ENCODE data around the gene TRIO. TPM values are rescaled to one million over a fixed set of nuclear protein-coding genes. Genes with fewer than 3 reads are reported as not detected.
A peak's percentile ranks its signal among the peaks of the same experiment; 100 is the strongest.
"Not testable (repeated sequence)": the region's sequence is repeated elsewhere in the genome, so short reads cannot be mapped to it uniquely, and the experiment has no call there.

TRIO gene
- total RNA-seq, 1 experiment from 2014 or later = 68.4 TPM

DNA sequence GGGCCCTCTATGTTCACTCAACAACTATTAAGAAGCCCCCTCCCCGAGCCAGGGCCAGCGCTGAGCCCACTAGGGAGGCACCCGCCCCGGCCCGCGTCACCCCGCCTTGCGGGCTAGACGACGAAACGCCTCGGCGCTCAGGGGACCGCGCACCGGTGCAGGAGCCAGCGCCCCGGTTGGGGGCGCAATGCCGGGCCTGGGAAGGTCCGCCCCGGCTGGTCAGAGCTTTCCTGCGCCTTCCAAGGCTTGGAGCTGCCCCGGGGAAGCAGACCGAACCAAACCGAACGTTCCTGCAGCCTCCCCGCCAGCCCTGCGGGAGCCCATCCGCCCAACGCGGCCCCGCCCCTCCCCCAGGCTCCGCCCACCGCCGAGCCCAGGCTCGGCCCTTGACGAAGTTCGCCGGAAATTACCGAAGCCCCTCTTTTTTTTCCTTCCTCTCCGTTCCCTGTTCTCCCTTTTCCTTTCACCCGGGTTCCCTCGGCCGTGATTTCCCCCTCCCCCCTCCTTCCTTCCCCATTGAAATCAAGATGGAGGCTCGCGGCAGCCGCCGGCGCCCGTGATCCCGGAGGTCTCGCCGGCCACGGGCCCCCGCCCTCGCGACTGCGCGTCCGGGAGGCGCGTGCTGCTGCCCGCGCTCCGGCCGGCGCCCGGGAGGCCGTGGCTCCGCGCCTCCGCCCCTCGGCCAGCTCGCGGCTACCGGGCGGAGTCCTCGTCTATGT lies at the start of gene TRIO (continued):
- TF ChIP-seq, protein P1, sequence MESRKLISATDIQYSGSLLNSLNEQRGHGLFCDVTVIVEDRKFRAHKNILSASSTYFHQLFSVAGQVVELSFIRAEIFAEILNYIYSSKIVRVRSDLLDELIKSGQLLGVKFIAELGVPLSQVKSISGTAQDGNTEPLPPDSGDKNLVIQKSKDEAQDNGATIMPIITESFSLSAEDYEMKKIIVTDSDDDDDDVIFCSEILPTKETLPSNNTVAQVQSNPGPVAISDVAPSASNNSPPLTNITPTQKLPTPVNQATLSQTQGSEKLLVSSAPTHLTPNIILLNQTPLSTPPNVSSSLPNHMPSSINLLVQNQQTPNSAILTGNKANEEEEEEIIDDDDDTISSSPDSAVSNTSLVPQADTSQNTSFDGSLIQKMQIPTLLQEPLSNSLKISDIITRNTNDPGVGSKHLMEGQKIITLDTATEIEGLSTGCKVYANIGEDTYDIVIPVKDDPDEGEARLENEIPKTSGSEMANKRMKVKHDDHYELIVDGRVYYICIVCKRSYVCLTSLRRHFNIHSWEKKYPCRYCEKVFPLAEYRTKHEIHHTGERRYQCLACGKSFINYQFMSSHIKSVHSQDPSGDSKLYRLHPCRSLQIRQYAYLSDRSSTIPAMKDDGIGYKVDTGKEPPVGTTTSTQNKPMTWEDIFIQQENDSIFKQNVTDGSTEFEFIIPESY (IDR thresholded peaks at IDR 0.05; ENCODE audit: extremely low read depth, insufficient replicate concordance, low read length) = no peak
- TF ChIP-seq SP1 (IDR thresholded peaks at IDR 0.05; ENCODE audit: low read depth) = peak; percentile 31; the same call in 1 of the 2 replicates
- no peak for TF ChIP-seq EGR1 (IDR thresholded peaks at IDR 0.05; ENCODE audit: low read depth)
- TF ChIP-seq SRF (IDR thresholded peaks at IDR 0.05; ENCODE audit: low read depth) = no peak

DNA sequence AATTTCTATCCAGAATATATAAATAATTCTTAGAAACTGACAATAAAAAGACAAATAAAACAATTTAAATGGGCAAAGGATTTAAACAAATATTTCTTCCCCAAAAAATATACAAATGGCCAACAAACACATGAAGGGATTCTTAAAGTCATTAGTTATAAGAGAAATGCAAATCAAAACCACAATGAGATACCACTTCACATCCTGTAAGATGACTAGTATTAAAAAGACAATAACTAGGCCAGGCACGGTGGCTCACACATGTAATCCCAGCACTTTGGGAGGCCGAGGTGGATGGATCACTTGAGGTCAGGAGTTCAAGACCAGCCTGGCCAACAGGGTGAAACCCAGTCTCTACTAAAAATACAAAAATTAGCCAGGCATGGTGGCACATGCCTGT lies 45.8 kb upstream of the TRIO start:
- H3K79me2 ChIP-seq (ENCODE audit: insufficient read depth, low read length); H3K4me2 ChIP-seq (ENCODE audit: low read length); ATAC-seq; intact Hi-C loops (cut with micrococcal nuclease); H3K36me3 ChIP-seq (ENCODE audit: control insufficient read depth in 1 of 2, insufficient read depth in 2 of 2, low read length in 2 of 2); H3K27me3 ChIP-seq (ENCODE audit: insufficient read depth, low read length); H3K9me2 ChIP-seq (ENCODE audit: insufficient read depth); BruUV-seq (replicated peaks); H4K20me1 ChIP-seq (ENCODE audit: insufficient read depth); DNase-seq (ENCODE audit: low read depth, low spot score); H3K9me3 ChIP-seq (ENCODE audit: control insufficient read depth in 1 of 2, insufficient read depth in 1 of 2, low read depth in 1 of 2, low read length in 2 of 2); POLR2A ChIA-PET; H3K27ac ChIP-seq (ENCODE audit: low read depth, low read length); RAD21 ChIA-PET (ENCODE audit: low non-redundant PET in 1 of 2, low total read pairs in 2 of 2, uncharacterized antibody in 2 of 2, unreplicated experiment in 2 of 2); H3K4me1 ChIP-seq (ENCODE audit: control insufficient read depth in 1 of 2, insufficient read depth in 2 of 2, low read length in 2 of 2); CTCF ChIA-PET; H3K9ac ChIP-seq (ENCODE audit: low read length); H2AFZ ChIP-seq (ENCODE audit: low read depth, low read length, poor library complexity, severe bottlenecking); H3K4me3 ChIP-seq (replicated peaks in 1 of 2; ENCODE audit: low read depth in 1 of 2, low read length in 2 of 2): not testable (repeated sequence)

DNA sequence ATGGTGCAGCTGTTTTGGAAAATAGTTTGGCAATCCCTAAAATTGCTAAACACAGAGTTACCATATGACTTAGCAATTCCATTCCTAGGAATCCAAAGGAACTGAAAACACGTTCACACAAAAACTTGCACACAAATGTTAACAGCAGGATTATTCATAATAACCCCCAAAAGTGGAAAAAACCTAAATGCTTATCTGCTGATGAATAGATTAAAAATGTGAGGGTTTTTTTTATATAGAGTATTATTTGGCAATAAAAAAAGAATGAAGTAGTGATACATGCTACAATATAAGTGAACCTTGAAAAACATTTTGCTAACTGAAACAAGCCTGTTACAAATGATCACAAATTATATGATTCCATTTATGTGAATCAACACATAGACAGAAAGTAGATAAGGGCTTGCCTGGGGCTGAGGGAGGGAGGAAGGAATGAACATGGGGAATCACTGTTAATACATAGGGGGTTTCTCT lies 45.1 kb upstream of the TRIO start:
- Histone ChIP-seq H3K9me2 (ENCODE audit: insufficient read depth) (no peaks in the 10 kb centered on the region), H3K4me2 (ENCODE audit: low read length) (no peak overlapping the region), H3K9ac (ENCODE audit: low read length) (no peak overlapping the region), H3K79me2 (ENCODE audit: insufficient read depth, low read length) (no peaks in the 10 kb centered on the region), H3K4me1 (ENCODE audit: control insufficient read depth in 1 of 2, insufficient read depth in 2 of 2, low read length in 2 of 2) (peaks cover 0 to 3% of the 10 kb centered on the region in 2 experiments; a peak in 1 of 4 replicates), H3K4me3 (replicated peaks in 1 of 2; ENCODE audit: low read depth in 1 of 2, low read length in 2 of 2) (no peak overlapping the region), H3K36me3 (ENCODE audit: control insufficient read depth in 1 of 2, insufficient read depth in 2 of 2, low read length in 2 of 2) (no peaks in the 10 kb centered on the region), H3K9me3 (ENCODE audit: control insufficient read depth in 1 of 2, insufficient read depth in 1 of 2, low read depth in 1 of 2, low read length in 2 of 2) (no peaks in the 10 kb centered on the region), H4K20me1 (ENCODE audit: insufficient read depth) (no peaks in the 10 kb centered on the region), H3K27me3 (ENCODE audit: insufficient read depth, low read length) (no peaks in the 10 kb centered on the region), H2AFZ (ENCODE audit: low read depth, low read length, poor library complexity, severe bottlenecking) (no peak overlapping the region), H3K27ac (ENCODE audit: low read depth, low read length) (no peak overlapping the region)
- DNase-seq (ENCODE audit: low read depth, low spot score) (no peak), ATAC-seq (no peak)
- no TSS peak for BruUV-seq (replicated peaks)
- intact Hi-C loops (cut with micrococcal nuclease) = no loop called here
- CTCF ChIA-PET = no interaction called here
- TF ChIP-seq ZNF274 (IDR thresholded peaks at IDR 0.05; ENCODE audit: low read depth, low read length) (no peak), JUND (IDR thresholded peaks at IDR 0.05) (no peak), RAD21 (IDR thresholded peaks at IDR 0.05; ENCODE audit: low read depth) (no peak), SIN3A (IDR thresholded peaks at IDR 0.05; ENCODE audit: low read depth) (no peak)
- POLR2A ChIA-PET = no interaction called here
- RAD21 ChIA-PET (ENCODE audit: low non-redundant PET in 1 of 2, low total read pairs in 2 of 2, uncharacterized antibody in 2 of 2, unreplicated experiment in 2 of 2) = no interaction called here

Measured in HCT116 (cell line).